ENCODE results near the gene C21orf91. TPM values are rescaled to one million over a fixed set of nuclear protein-coding genes. Genes with fewer than 3 reads are reported as not detected.

C21orf91 gene
- total and polyA plus RNA-seq, 8 donors = under 0.01 to 50.9 (median 4.4) TPM

GRCh38 chr21:17795146-17796036, 23.8 kb downstream of the C21orf91 start:
- peaks cover 0 to 57% (median 27%) of the 10 kb centered on the region in 4 donors for H3K4me1 ChIP-seq
- H3K4me3 ChIP-seq = no peak overlapping the region
- H3K27me3 ChIP-seq = no peaks in the 10 kb centered on the region
- intact Hi-C loops (cut with DNase I; ENCODE audit: low total_unique reads) = no loop called here
- TF ChIP-seq POLR2A (IDR thresholded peaks at IDR 0.05) = no peak
- no peak for TF ChIP-seq EP300 (IDR thresholded peaks at IDR 0.05)
- TF ChIP-seq POLR2AphosphoS5 (IDR thresholded peaks at IDR 0.05) = no peak
- no peak for TF ChIP-seq CTCF (IDR thresholded peaks at IDR 0.05)
- H3K27ac ChIP-seq = peak overlapping the region in 4 of 5 donors; percentile 3 to 74 (median 45)
- no peaks in the 10 kb centered on the region for H3K9me3 ChIP-seq
- no peak for DNase-seq
- H3K36me3 ChIP-seq = peaks cover 3 to 26% (median 11%) of the 10 kb centered on the region in 4 donors
- 78 to 88% (median 82%) methylated on average over 6 of the region's 6 CpGs for WGBS, 5 donors

GRCh38 chr21:17794518-17795145, 24.5 kb downstream of the C21orf91 start:
- H3K27ac ChIP-seq = peak overlapping the region; percentile 48 to 74 (median 60)

GRCh38 chr21:17793246-17794123, 25.7 kb downstream of the C21orf91 start:
- H3K27ac ChIP-seq = peak overlapping the region in 4 of 5 donors; percentile 48 to 74 (median 66)
- peak in 1 of 2 donors; percentile 26 for DNase-seq
- peaks cover 0 to 43% (median 20%) of the 10 kb centered on the region in 4 donors for H3K4me1 ChIP-seq
- WGBS, 5 donors = 50 to 73% (median 64%) methylated on average over 9 of the region's 9 CpGs
- H3K4me3 ChIP-seq = peak overlapping the region; percentile 23 to 34 (median 30)
- intact Hi-C loops (cut with DNase I; ENCODE audit: low total_unique reads) = no loop called here
- H3K27me3 ChIP-seq = no peaks in the 10 kb centered on the region
- TF ChIP-seq POLR2AphosphoS5 (IDR thresholded peaks at IDR 0.05) (no peak), POLR2A (IDR thresholded peaks at IDR 0.05) (no peak), CTCF (IDR thresholded peaks at IDR 0.05) (no peak), EP300 (IDR thresholded peaks at IDR 0.05) (no peak)
- no peaks in the 10 kb centered on the region for H3K9me3 ChIP-seq
- peaks cover 3 to 26% (median 11%) of the 10 kb centered on the region in 4 donors for H3K36me3 ChIP-seq

More at GRCh38 chr21:17794518-17795145, 24.5 kb downstream of the C21orf91 start:
- no peak for DNase-seq
- TF ChIP-seq POLR2AphosphoS5 (IDR thresholded peaks at IDR 0.05) (no peak), POLR2A (IDR thresholded peaks at IDR 0.05) (no peak), CTCF (IDR thresholded peaks at IDR 0.05) (no peak), EP300 (IDR thresholded peaks at IDR 0.05) (no peak)
- H3K4me1 ChIP-seq = peaks cover 0 to 52% (median 25%) of the 10 kb centered on the region in 4 donors
- H3K36me3 ChIP-seq = peaks cover 3 to 26% (median 11%) of the 10 kb centered on the region in 4 donors
- intact Hi-C loops (cut with DNase I; ENCODE audit: low total_unique reads) = no loop called here
- 55 to 84% (median 80%) methylated on average over 4 of the region's 4 CpGs for WGBS, 5 donors
- no peaks in the 10 kb centered on the region for H3K9me3 ChIP-seq
- H3K4me3 ChIP-seq = no peak overlapping the region
- H3K27me3 ChIP-seq = no peaks in the 10 kb centered on the region
